SK-N-MC (cell line): Measurements from ENCODE around the gene CUL4B.

Experiments used
- DNase-seq: peaks from one replicate; pipeline ENCODE4 v3.0.0-alpha.2; 2011; ENCODE audit warnings: low read depth, low spot score
- H3K27ac ChIP-seq: fragments of 200-600 bp; sonication (generic); 2 replicates; pipeline ENCODE4 v1.5.1; 2016; ENCODE audit warnings: mixed run types
- H3K36me3 ChIP-seq: fragments of 200-600 bp; sonication (generic); 2 replicates; pipeline ENCODE4 v1.6.1; 2017; ENCODE audit warnings: antibody characterized with exemption, low read length, mixed read lengths; ENCODE audit not compliant: insufficient read depth
- H3K4me3 ChIP-seq: fragments of 200-600 bp; sonication (generic); 2 replicates; pipeline ENCODE4 v1.5.1; 2016
- H3K9ac ChIP-seq: fragments of 200-600 bp; sonication (generic); 2 replicates; pipeline ENCODE4 v1.8.0; 2017; ENCODE audit warnings: mixed run types, mixed read lengths; ENCODE audit not compliant: insufficient read length
- H3K9me3 ChIP-seq: fragments of 200-600 bp; sonication (generic); 2 replicates; pipeline ENCODE4 v1.6.1; 2017; ENCODE audit warnings: low read depth, mild to moderate bottlenecking, antibody characterized with exemption, low read length, moderate library complexity, mixed read lengths
- EZH2 ChIP-seq: fragments of 200-600 bp; sonication (generic); IDR thresholded peaks from one replicate; pipeline ENCODE4 v1.6.1; 2017; ENCODE audit warnings: antibody characterized with exemption
- FOXP2 ChIP-seq: optimal IDR thresholded peaks from 2 replicates; pipeline ENCODE3; 2011; ENCODE audit warnings: mild to moderate bottlenecking, moderate library complexity; ENCODE audit not compliant: insufficient read depth; ENCODE audit errors: extremely low read length, control extremely low read depth
- POLR2AphosphoS5 ChIP-seq: IDR thresholded peaks from 2 replicates; pipeline ENCODE4 v1.6.1; 2012; ENCODE audit warnings: mild to moderate bottlenecking, low read depth, low read length, borderline replicate concordance

Gene CUL4B

GRCh38 chrX:120549483-120550452 is 11.0 kb downstream of the CUL4B start:
- DNase-seq, result no peak
- Histone ChIP-seq H3K4me3 (no peak overlapping the region), H3K36me3 (peaks cover 9% of the 10 kb centered on the region), H3K9me3 (no peaks in the 10 kb centered on the region), H3K27ac (no peak overlapping the region), H3K9ac (no peak overlapping the region)
- TF ChIP-seq EZH2 (no peak), POLR2AphosphoS5 (no peak), FOXP2 (no peak)

- Histone ChIP-seq H3K9ac (no peak overlapping the region), H3K9me3 (no peaks in the 10 kb centered on the region), H3K36me3 (peaks cover 69% of the 10 kb centered on the region), H3K27ac (no peak overlapping the region), H3K4me3 (no peak overlapping the region)
- no peak for TF ChIP-seq EZH2
- no peak for TF ChIP-seq POLR2AphosphoS5
- no peak for TF ChIP-seq FOXP2
- DNase-seq, result no peak
These were observed 24.7 kb downstream of the CUL4B start for GRCh38 chrX:120536061-120536460.

- no peak for TF ChIP-seq FOXP2
- no peak for TF ChIP-seq POLR2AphosphoS5
- no peak for TF ChIP-seq EZH2
- Histone ChIP-seq H3K27ac (no peak overlapping the region), H3K4me3 (no peak overlapping the region), H3K36me3 (peaks cover 56% of the 10 kb centered on the region), H3K9ac (no peak overlapping the region), H3K9me3 (no peaks in the 10 kb centered on the region)
- DNase-seq, result no peak
These were observed 26.2 kb downstream of the CUL4B start for GRCh38 chrX:120534413-120535205.

GRCh38 chrX:120522820-120523219 is 37.9 kb downstream of the CUL4B start:
- Histone ChIP-seq H3K9me3 (no peaks in the 10 kb centered on the region), H3K27ac (no peak overlapping the region), H3K36me3 (peaks cover 8% of the 10 kb centered on the region; the same call in 1 of the 2 replicates), H3K4me3 (no peak overlapping the region), H3K9ac (no peak overlapping the region)
- TF ChIP-seq FOXP2 (no peak), POLR2AphosphoS5 (no peak)
- DNase-seq, result no peak

- H3K36me3 ChIP-seq, result no peaks in the 10 kb centered on the region
- no peak for DNase-seq
- H3K4me3 ChIP-seq, result no peak overlapping the region
- H3K27ac ChIP-seq, result no peak overlapping the region
- no peak overlapping the region for H3K9ac ChIP-seq
- no peak for TF ChIP-seq FOXP2
- no peak for TF ChIP-seq EZH2
- no peak for TF ChIP-seq POLR2AphosphoS5
- H3K9me3 ChIP-seq, result no peaks in the 10 kb centered on the region
These were observed 42.8 kb downstream of the CUL4B start for GRCh38 chrX:120517936-120518335.

GRCh38 chrX:120514236-120514635 is 46.5 kb downstream of the CUL4B start:
- TF ChIP-seq EZH2, result no peak
- no peak for TF ChIP-seq FOXP2
- TF ChIP-seq POLR2AphosphoS5, result no peak
- Histone ChIP-seq H3K9me3 (no peaks in the 10 kb centered on the region), H3K27ac (no peak overlapping the region), H3K9ac (no peak overlapping the region), H3K4me3 (no peak overlapping the region), H3K36me3 (no peaks in the 10 kb centered on the region)
- DNase-seq, result no peak

- H3K36me3 ChIP-seq, result no peaks in the 10 kb centered on the region
- no peak overlapping the region for H3K27ac ChIP-seq
- H3K9ac ChIP-seq, result no peak overlapping the region
- H3K4me3 ChIP-seq, result no peak overlapping the region
- TF ChIP-seq FOXP2 (no peak), EZH2 (no peak), POLR2AphosphoS5 (no peak)
- no peak for DNase-seq
- H3K9me3 ChIP-seq, result no peaks in the 10 kb centered on the region
These were observed 48.1 kb downstream of the CUL4B start for GRCh38 chrX:120512627-120513026.

- H3K9ac ChIP-seq, result no peak overlapping the region
- no peak for DNase-seq
- no peaks in the 10 kb centered on the region for H3K9me3 ChIP-seq
- no peak for TF ChIP-seq EZH2
- no peak for TF ChIP-seq POLR2AphosphoS5
- TF ChIP-seq FOXP2, result no peak
- no peaks in the 10 kb centered on the region for H3K36me3 ChIP-seq
- H3K4me3 ChIP-seq, result no peak overlapping the region
- H3K27ac ChIP-seq, result no peak overlapping the region
These were observed 48.5 kb downstream of the CUL4B start for GRCh38 chrX:120512222-120512621.
